COLO668 (cell line): Measurements from ENCODE around the gene RHOB.
"Not testable (repeated sequence)": the region's sequence is repeated elsewhere in the genome, so short reads cannot be mapped to it uniquely, and the experiment has no call there.

ENCODE experiments used
- DNase-seq: peaks from one replicate; lab custom pipeline; 2025; ENCODE audit not compliant: unreplicated experiment; lab: John Stamatoyannopoulos, UW

The RHOB gene

GRCh38 chr2:20451761-20452499 lies 5.1 kb downstream of the RHOB start:
- DNase-seq: no peak

DNA sequence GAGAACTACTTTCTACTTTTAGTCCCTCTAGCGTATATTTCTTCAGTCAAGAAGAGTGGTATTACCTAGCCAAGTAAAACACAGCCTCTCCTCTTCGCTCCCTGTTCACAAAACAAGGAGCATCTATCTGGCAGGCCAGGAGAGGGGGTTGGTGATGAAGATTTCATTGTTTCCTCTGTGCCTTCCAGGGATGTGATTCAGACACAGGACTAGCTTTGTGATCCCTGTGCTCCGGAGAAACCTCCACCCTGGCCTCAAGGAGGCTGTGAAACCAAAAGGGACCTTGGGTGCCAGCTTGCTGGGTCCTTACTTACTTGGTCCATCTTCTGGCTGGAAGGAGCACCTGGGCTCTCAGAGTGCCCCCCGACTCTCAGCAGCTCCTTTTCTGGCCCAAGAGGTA lies 5.7 kb downstream of the RHOB start:
- DNase-seq: no peak

DNA sequence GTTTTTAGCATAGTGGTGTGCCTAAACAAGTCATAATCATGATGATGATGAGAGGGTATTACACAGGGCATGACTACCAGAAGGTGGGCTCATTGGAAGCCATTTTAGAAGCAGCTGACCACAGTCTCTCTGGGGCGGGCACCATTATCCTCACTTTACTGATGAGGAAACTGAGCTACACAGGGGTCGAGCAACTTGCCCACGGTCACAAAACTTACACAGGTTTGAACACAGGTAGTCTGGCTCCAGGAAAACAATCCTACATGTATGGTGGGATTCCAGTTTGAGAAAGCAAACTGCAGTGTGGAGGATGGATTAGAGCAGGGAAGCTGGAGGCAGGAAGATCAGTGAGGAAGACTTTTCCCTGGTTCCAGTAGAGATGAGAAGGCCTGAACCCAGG lies 6.2 kb downstream of the RHOB start:
- no peak for DNase-seq

DNA sequence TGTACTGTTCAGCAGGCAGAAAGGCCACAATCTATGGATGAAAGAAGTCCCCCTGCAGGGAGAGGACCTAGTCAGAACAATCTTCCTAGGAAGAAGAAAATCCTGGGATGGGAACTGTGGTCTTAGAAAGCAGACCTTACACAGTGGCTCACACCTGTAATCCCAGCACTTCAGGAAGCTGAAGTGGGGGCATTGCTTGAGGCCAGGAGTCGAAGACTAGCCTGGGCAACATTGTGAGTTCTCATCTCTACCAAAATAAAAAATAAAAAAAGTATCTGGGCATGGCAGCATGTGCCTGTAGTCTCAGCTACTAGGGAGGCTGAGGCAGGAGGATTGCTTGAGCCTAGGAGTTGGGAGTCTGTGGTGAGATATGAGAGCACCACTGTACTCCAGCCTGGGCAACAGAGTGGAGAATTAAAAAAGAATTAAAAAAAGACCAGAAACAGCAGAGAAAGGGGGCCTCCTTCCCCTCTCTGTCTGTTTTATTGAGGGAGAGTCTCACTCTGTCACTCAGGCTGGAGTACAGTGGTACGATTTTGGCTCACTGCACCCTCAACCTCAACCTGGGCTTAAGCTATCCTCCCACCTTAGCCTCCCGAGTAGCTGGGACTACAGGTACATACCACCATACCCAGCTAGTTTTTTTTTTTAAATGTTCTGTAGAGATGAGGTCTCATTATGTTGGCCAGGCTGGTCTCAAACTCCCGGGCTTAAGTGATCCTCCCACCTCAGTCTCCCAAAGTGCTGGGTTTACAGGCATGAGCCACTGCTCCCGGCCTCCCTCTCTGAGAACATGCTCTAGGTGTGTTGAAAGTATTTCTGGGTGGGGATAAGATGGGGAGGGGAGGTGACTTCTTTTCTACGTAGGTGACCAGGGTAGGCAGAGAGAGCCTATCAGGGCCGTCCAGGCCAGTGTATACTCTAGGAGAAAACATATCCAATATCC lies 7.4 kb downstream of the RHOB start:
- DNase-seq: no peak

DNA sequence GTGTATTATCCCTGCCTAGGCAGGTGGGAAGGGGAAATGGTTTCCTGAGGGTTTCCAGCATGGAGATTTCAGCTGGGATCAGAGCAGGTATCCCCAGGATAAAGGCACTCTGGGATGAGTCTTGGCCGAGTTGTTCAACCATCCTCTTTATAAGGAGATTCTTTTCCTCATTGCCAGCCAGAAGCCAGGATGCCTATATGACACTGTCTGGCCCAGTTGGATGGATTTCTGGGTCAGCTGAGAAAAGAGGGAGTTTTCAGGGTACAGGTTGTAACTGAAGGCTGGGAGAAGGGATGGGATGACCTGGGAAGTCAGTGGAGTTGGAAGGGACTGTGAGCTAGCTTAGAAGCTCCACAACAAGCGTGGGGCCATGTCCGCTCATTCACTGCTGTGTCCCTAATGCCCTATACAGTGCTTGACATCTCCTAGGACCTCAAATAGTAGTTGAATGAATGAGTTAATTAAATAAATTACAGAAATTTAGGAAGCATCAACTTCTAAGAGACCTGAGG lies 8.3 kb downstream of the RHOB start:
- no peak for DNase-seq

GRCh38 chr2:20456116-20456571 lies 9.3 kb downstream of the RHOB start:
- DNase-seq: no peak

GRCh38 chr2:20456636-20457426 lies 10.0 kb downstream of the RHOB start:
- no peak for DNase-seq

DNA sequence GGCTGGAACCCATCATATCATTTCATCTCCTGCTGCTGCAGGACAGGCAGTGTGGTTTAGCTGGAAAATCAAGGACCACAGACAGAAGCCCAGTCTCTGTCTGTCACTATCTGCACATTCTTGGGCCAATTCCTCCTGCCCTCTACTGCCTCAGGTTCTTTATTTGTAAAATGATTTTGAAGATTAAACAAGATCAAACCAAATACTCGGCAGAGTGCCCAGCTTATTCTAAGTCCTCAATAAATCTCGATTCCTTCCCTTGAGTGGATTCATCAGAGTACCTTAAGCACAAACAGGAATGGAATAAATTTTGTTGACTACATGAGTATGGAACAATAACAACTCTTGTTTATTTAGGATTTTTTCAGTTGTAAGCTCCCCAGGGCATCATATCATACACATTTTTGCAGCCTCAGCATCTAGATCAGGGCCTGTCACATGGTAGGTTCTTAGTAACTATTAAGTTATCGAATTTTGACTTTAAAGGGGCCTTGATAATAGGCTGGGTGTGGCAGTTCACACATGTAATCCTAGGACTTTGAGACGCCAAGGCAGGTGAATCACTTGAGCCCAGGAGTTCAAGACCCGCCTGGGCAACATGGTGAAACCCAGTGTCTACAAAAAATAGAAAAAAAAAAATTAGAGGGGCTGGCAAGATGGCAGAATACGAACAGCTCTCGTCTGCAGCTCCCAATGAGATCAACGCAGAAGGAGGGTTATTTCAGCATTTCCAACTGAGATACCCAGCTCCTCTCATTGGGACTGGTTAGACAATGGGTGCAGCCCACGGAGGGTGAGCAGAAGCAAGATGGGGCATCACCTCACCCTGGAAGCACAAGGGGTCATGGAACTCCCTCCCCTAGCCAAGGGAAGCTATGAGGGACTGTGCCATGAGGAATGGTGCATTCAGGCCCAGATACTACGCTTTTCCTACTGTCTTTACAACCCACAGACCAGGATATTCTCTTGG lies 11.1 kb downstream of the RHOB start:
- no peak for DNase-seq

DNA sequence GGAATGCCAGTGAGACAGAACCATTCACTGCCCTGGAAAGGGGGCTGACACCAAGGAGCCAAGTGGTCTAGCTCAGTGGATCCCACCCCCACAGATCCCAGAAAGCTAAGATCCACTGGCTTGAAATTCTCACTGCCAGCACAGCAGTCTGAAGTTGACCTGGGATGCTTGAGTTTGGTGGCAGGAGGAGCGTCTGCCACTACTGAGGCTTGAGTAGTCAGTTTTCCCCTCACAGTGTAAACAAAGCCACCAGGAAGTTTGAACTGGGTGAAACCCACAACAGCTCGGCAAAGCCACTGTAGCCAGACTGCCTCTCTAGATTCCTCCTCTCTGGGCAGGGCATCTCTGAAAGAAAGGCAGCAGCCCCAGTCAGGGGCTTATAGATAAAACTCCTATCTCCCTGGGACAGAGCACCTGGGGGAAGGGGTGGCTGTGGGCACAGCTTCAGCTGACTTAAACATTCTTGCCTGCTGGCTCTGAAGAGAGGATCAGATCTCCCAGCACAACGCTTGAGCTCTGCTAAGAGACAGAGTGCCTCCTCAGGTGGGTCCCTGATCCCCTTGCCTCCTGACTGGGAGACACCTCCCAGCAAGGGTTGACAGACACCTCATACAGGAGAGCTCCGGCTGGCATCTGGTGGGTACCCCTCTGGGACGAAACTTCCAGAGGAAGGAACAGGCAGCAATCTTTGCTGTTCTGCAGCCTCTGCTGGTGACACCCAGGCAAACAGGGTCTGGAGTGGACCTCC lies 12.0 kb downstream of the RHOB start:
- DNase-seq: not testable (repeated sequence)

DNA sequence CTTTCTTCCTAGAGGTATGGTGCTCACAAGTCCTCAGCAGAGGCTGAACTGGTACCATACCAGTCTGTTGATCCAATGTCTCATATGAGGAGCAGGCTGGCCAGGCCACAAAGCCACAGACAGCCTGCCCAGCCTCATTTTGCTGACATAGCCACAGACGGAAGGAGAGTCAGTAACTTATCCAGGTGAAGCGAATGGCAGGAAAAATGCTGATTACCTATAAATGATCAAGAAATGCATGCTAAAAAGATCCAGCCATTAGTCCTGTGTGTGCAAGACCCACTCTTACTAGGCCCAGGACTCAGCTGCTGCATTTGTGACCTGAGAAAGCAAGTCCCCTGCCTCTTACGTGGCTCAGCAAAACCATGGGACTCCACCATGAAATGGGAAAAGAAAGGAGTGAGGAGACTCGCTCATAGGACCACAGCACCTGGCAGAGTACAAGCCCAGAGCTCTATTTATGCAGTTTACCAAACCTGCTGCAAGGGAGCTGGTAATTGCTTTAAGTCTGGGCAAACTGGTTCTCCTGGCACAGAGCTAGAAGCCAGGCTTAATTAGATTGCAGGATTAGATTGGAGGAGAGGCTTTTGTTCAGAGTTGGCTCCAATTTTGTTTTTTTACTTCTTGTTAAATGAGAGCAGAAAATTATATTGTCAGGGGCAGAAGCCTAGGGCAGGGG lies 19.0 kb downstream of the RHOB start:
- no peak for DNase-seq

- no peak for DNase-seq
These were observed 21.1 kb downstream of the RHOB start for GRCh38 chr2:20467789-20468548.

GRCh38 chr2:20468549-20469500 lies 22.0 kb downstream of the RHOB start:
- DNase-seq: no peak

- no peak for DNase-seq
These were observed 22.7 kb downstream of the RHOB start for GRCh38 chr2:20469595-20469994.

GRCh38 chr2:20470211-20470610 lies 23.3 kb downstream of the RHOB start:
- DNase-seq: no peak

DNA sequence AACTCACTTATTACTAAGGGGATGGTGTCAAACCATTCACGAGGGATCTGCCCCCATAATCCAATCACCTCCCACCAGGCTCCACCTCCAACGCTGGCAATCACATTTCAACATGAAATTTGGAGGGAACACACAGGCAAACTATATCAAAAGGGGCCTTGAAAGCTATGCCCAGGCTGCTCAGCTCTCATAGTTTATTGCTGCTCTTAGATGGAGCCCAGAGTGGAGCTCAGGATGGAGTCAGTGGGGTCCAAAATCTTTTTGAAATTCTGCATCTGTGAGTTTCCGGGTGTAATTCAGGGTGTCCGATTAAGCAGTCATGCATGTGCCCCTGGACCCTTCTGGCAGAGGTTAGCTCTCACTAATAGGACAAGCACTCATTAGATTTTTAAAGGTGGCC lies 24.3 kb downstream of the RHOB start:
- no peak for DNase-seq

DNA sequence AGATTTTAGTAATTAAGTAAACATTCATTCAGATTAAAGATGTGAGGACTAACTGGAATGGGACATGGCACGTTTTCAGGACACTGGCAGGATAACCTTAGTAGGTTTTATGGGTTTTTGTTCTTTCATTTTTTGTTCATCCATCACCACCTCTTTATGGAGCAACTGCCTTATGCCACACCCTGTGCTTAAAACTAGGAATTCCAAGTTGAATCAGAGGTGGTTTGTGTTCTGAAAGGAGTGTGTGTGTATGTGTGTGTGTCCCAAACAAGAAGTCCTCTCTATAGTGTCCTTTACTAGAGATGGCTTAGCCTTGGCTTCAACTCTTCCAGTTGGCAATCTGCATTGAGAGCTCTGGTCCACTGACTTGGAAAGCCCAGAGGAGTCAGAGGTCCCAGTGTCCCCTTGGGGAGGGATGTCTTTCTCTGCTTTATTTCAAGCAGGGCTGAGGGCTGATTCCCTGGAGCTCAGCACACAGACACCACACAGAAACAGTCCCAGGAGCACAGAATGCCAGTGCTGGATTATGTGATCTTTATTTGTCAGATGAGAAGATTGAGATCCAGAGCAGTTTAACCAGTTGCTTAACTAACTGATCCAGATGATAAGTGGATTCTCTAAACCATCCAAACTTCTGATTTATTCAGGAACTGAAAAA lies 25.2 kb downstream of the RHOB start:
- no peak for DNase-seq
